Midbrain (tissue), 1 donor: ENCODE results near the gene TTLL12.

Source experiments
- DNase-seq: peaks from one replicate; lab custom pipeline; 2025; lab: John Stamatoyannopoulos, UW

The TTLL12 gene

DNA sequence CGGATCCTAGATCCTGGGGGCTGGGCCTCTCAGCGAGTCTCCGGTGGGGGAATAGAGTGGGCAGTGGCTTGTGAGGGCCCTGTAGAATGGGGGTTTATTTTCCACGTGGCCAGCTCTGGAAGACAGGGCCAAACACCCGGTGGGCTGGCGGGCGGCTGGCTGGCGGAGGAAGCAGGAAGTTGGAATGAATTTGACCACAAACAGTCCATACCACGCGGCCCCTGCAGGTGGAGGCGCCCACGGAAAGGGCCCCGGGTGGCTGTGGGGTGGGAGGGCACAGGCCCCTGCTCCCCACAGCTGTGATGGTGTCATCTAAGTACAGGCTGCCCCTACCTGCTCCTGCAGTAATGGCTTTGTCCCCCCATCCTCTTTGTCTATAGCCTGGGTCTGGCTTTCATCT, 58.8 kb downstream of the TTLL12 start:
- DNase-seq, result no peak

DNA sequence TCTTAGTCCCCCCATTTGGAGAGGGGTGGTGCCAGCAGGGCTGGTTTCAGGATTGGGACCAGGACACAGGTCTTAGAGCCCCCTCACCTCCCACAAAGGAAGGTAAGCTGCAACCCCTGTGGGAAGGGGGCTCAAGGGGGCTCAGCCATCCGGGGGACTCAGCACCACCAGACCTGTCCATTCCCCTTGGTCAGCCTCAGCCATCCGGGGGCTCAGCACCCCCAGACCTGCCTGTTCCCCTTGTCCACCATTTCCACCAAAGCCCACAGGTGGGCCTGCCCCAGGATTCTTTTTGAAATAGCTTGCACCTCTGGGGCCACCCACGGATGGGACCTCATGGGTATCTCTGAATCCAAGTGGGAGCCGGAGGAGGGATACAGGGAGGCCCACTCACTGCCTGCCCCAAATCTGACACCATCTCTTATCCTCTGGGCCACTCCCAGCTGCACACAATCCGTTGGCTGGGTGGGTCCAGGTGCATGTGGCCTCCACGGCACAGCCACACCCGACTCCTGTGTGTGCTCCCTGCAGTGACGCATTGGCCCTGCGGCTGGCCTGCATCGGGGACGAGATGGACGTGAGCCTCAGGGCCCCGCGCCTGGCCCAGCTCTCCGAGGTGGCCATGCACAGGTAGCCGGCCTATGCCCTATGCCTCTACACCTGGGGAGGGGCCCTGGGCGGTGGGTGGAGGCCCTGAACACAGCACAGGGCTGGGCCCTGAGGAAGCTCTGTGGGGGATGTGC, 59.6 kb downstream of the TTLL12 start:
- DNase-seq, result no peak

DNA sequence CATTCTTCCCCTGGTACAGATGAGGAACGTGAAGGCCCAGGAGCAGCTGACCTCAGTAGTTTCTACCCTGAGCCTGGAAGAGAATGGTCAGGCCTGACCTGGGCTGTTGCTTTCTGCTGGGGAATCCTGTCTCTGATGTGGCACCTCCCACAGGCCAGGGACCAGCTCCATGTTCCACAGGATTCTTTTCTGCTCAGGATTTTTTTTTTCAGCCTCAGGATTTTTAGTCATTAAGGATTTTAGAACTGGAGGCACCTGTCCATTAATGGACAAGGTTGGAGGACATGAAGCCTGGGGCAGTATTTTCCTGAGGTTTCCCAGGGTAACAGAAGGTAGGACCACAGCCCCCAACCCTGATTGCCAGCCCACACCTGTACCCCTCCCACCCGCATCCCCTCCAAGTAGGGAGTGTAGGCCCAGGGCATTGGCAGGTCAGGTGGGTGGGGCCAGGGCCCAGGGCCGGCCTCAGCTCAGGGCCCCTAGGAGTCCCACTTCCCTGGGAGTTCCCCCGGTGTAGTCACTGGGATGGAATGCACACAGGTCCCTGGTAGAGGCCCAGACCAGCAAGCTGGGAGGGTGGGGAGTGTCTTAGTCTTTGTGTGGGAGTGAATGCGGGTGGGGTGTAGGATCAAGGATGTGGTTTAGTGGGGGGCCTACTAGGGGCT, 60.3 kb downstream of the TTLL12 start:
- no peak for DNase-seq

DNA sequence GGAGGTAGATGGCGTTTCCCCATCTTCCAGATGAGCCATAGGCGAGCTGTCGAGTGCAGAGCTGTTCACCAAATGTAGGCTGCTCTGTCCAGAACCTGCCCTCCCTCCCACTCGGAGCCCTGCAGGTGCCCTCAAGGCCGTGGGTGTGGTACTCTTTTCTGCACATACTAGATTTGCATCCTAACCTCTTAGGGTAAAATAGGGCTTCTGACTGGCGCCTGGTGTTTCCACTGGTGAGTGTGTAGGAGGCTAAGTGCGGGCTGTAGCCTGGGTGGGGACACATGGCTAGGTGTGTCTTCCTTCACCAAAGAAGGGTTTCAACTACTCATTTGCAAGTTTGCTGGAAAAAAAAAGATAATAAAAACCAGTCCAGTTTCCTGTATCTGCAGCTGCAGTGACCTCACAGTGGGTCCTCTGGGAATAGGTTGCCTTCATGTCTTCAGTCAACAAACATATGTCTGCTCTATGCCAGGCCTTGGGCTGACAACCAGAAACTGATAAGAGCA, 67.9 kb downstream of the TTLL12 start:
- DNase-seq, result no peak

DNA sequence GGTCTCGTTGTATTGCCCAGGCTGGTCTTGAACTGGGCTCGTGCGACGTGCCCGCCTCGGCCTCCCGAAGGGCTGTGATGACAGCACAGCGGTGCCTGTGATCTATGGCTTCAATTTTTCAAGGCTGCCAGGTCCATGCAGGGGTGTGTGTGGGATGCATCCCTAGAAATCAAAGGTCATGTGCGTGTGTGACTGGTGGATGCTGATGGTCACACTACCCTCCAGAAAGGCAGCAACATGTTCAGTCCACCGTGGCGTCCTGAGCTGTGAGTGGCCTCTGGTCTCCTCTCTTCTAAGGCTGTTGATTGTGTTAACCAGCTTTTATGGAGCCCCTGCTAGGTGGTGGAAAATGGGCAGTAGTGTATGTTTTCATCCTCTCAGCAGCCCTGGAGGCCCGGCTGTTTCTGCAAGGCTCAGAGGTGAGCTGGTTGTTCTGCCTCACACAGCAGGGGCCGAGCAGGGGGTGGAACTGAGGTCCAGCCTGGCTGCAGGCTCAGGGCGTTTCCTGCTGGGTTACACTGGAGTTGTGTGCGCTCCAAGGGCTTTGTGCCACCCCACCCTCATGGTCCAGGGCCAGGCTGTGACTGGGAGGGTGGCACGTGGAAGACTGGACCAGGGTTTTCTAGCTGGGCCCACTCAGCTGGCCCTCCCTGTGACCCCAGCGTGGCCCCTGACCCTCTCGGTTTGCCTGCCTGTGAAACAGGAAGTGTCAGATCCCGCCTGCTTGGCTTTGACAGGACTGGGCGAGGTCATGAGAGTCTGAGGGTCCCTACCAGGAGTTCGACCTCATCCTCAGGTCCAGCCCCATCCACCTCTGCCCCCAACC, 68.7 kb downstream of the TTLL12 start:
- DNase-seq, result no peak

DNA sequence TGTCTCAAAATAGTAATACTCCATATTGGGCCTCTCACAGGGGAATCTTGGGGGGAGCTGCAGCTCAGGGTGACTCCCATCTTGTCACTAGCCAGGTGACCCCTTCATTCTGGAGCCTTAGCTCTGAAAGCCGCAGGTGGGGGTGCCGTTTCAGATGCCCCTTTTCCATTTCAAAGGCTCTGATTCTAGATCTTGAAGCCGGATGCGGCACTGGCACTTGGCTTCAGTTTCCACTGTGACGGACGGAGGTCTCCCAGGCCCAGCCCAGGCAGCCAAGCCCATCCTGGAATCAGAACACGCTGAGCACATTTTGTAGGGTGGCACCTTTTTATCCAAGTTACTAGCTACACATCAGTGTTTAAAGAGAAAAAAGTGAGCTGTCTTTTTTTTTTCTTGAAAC, 70.0 kb downstream of the TTLL12 start:
- DNase-seq, result no peak
